Psoas muscle (tissue), 8 donors: Measurements from ENCODE around the gene BHLHA15. TPM values are rescaled to one million over a fixed set of nuclear protein-coding genes. Genes with fewer than 3 reads are reported as not detected.
A peak's percentile ranks its signal among the peaks of the same experiment; 100 is the strongest.

ENCODE experiments used
- ATAC-seq, 4 donors: fragments of 200-7000 bp; cut with Tn5 transposase; one replicate each; pipeline ENCODE4 v1.9.1; 2020; ENCODE audit warnings: moderate library complexity in 3 of 4, mild to moderate bottlenecking in 2 of 4
- DNase-seq, 2 donors: peaks; one replicate each; pipeline ENCODE4 v3.0.0-alpha.2; 2020
- H3K27ac ChIP-seq: fragments of 200-600 bp; one replicate; pipeline ENCODE4 v1.8.0; 2022
- H3K27me3 ChIP-seq, 3 donors: fragments of 200-600 bp in 1 of 3; one replicate each; pipeline versions ENCODE4 v1.6.1 to v1.8.0; 2013 to 2022; ENCODE audit warnings: low read length in 2 of 3, mild to moderate bottlenecking in 2 of 3, moderate library complexity in 1 of 3; ENCODE audit not compliant: insufficient read depth in 3 of 3
- H3K36me3 ChIP-seq, 2 donors: fragments of 200-600 bp in 1 of 2; one replicate each; pipeline versions ENCODE4 v1.6.1 to v1.8.0; 2013 to 2022; ENCODE audit warnings: low read depth in 1 of 2, mild to moderate bottlenecking in 1 of 2, moderate library complexity in 1 of 2; ENCODE audit not compliant: insufficient read depth in 1 of 2
- H3K4me1 ChIP-seq: fragments of 200-600 bp; one replicate; pipeline ENCODE4 v1.8.0; 2022
- H3K4me3 ChIP-seq: fragments of 200-600 bp; one replicate; pipeline ENCODE4 v1.8.0; 2022; ENCODE audit warnings: mild to moderate bottlenecking
- H3K9me3 ChIP-seq: fragments of 200-600 bp; one replicate; pipeline ENCODE4 v1.8.0; 2022
- CTCF ChIP-seq: fragments of 200-600 bp; IDR thresholded peaks from one replicate; pipeline ENCODE4 v1.8.0; 2022; ENCODE audit warnings: antibody characterized with exemption
- WGBS, 3 donors: extraction: QIAGEN DNeasy Blood & Tissue Kit; methylation state at CpG; one replicate each; pipeline versions ENCODE4 v1.1.6 to v1.1.7; 2013; 5-methylcytosine and 5-hydroxymethylcytosine counted together
- intact Hi-C, 2 donors: fragments of 100-400 bp; cut with DNase I; formaldehyde crosslinking; loops; one replicate each; pipeline versions ENCODE4 v1.11.0 to v1.14.2; 2022
- polyA plus RNA-seq, 3 donors: library from polyadenylated mRNA; stranded (reverse); fragments of 200-250 nt; gene quantifications; one replicate each; pipeline ENCODE4 v1.2.3, GENCODE V29; 2013
- total RNA-seq, 4 donors: library from RNA; stranded (reverse); fragmentation: NEBNext Ultra II Directional in 2 of 4; extraction: Animal tissue kit (Norgen Biotek cat#: 25700) in 2 of 4; gene quantifications; one replicate each; pipeline versions ENCODE4 v1.2.1 to v1.2.4, GENCODE V29; 2021 to 2023
- donor health status: healthy with polysubstance abuse.
- donor health status: DM: no; HTN: no; CAD: no; lungs with moderate emphysema.
- donor health status: Bipolar disorder and iron deficiency.
- donor health status: healthy.
- donor health status: DM: yes; HTN: yes; CAD: no.
- donor health status: DM: no; HTN: no; CAD: no.
- donor health status: DM: no; HTN: no; CAD: no.
- donor health status: DM: yes; HTN: yes; CAD: no.

The BHLHA15 gene
- total and polyA plus RNA-seq, 7 donors = not detected

GRCh38 chr7:98238076-98238475, 26.8 kb downstream of the BHLHA15 start:
- WGBS, 3 donors = 93 to 98% (median 97%) methylated on average over 4 of the region's 4 CpGs
- no peak overlapping the region for H3K27ac ChIP-seq
- ATAC-seq (no peak), DNase-seq (peak in 1 of 2 donors; percentile 5)
- no peaks in the 10 kb centered on the region for H3K9me3 ChIP-seq
- TF ChIP-seq CTCF = no peak
- intact Hi-C loops = no loop called here
- no peaks in the 10 kb centered on the region for H3K27me3 ChIP-seq
- H3K36me3 ChIP-seq = peaks cover 0 to 67% of the 10 kb centered on the region in 2 donors
- H3K4me1 ChIP-seq = no peaks in the 10 kb centered on the region
- H3K4me3 ChIP-seq = no peak overlapping the region

- H3K27ac ChIP-seq = no peak overlapping the region
- DNase-seq (peak in 1 of 2 donors; percentile 36), ATAC-seq (no peak)
- H3K4me3 ChIP-seq = no peak overlapping the region
- H3K9me3 ChIP-seq = no peaks in the 10 kb centered on the region
- H3K4me1 ChIP-seq = no peaks in the 10 kb centered on the region
- intact Hi-C loops = no loop called here
- H3K27me3 ChIP-seq = no peaks in the 10 kb centered on the region
- peaks cover 0 to 69% of the 10 kb centered on the region in 2 donors for H3K36me3 ChIP-seq
- 93 to 96% (median 93%) methylated on average over 9 of the region's 9 CpGs for WGBS, 3 donors
- no peak for TF ChIP-seq CTCF
These were observed 27.7 kb downstream of the BHLHA15 start for GRCh38 chr7:98238976-98239375.

DNA sequence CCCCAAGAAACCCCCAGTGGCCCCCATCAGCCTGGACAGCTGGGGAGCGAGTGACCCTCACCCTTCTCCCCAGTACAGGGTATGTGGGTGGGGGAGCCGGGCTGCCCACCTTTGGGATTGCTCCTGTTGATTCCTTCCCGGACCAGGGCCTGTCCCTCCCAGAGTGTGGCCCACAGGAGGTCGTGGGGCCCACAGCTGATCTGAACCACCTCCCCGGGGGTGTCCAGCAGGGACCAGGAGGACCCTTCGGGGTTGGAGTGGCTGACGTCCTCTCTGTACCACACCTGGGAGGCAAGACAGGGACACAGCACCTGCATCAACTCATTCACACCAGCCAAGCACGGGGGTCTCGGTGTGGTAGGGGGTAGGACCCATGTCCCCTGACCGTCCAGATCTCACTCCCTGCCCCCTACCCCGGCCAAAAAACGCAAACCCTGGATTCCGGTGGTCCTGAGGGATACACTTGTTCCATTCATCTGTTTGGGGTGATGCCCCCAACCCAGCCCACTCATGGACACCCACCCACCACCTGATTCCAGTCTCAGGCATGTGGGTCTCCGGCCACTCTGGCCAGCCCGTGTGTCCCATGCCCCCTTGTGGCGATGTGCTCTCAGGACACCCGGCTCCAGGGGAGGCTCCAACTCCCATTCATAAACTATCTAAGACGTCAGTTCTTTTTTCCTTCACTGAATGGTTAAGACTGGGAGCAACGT, 29.9 kb downstream of the BHLHA15 start:
- no peaks in the 10 kb centered on the region for H3K27me3 ChIP-seq
- intact Hi-C loops = loop anchor here (5.0 to 10.0 kb wide), 3 partner anchors 134 to 216 kb away; partner anchors contain the start of gene LMTK2 (in 1 of the 2)
- ATAC-seq = peak; percentile 63 to 83 (median 69)
- TF ChIP-seq CTCF = peak; percentile 67
- WGBS, 3 donors = 71 to 73% (median 73%) methylated on average over 19 of the region's 19 CpGs
- no peaks in the 10 kb centered on the region for H3K4me1 ChIP-seq
- H3K4me3 ChIP-seq = no peak overlapping the region
- peak in 1 of 2 donors; percentile 73 for DNase-seq
- H3K27ac ChIP-seq = no peak overlapping the region
- H3K9me3 ChIP-seq = no peaks in the 10 kb centered on the region
- H3K36me3 ChIP-seq = peaks cover 0 to 74% of the 10 kb centered on the region in 2 donors

GRCh38 chr7:98241674-98242241, 30.5 kb downstream of the BHLHA15 start:
- peaks cover 0 to 68% of the 10 kb centered on the region in 2 donors for H3K36me3 ChIP-seq
- no peaks in the 10 kb centered on the region for H3K4me1 ChIP-seq
- H3K27ac ChIP-seq = no peak overlapping the region
- H3K27me3 ChIP-seq = no peaks in the 10 kb centered on the region
- H3K9me3 ChIP-seq = no peaks in the 10 kb centered on the region
- peak in 1 of 2 donors; percentile 35 for DNase-seq
- TF ChIP-seq CTCF = no peak
- H3K4me3 ChIP-seq = no peak overlapping the region
- intact Hi-C loops = loop anchor here (5.0 to 10.0 kb wide), 3 partner anchors 134 to 217 kb away; partner anchors contain the start of gene LMTK2 (in 1 of the 2)
- peak in 3 of 4 donors; percentile 9 to 20 (median 10) for ATAC-seq
- 85 to 89% (median 86%) methylated on average over 16 of the region's 16 CpGs for WGBS, 3 donors
